ENCODE data around the gene SERF2. TPM values are rescaled to one million over a fixed set of nuclear protein-coding genes. Genes with fewer than 3 reads are reported as not detected.

The SERF2 gene
- 1,074 and 1,826 TPM in 2 replicates for total RNA-seq (2014; rRNA removed; shearing (Covaris generic))

DNA sequence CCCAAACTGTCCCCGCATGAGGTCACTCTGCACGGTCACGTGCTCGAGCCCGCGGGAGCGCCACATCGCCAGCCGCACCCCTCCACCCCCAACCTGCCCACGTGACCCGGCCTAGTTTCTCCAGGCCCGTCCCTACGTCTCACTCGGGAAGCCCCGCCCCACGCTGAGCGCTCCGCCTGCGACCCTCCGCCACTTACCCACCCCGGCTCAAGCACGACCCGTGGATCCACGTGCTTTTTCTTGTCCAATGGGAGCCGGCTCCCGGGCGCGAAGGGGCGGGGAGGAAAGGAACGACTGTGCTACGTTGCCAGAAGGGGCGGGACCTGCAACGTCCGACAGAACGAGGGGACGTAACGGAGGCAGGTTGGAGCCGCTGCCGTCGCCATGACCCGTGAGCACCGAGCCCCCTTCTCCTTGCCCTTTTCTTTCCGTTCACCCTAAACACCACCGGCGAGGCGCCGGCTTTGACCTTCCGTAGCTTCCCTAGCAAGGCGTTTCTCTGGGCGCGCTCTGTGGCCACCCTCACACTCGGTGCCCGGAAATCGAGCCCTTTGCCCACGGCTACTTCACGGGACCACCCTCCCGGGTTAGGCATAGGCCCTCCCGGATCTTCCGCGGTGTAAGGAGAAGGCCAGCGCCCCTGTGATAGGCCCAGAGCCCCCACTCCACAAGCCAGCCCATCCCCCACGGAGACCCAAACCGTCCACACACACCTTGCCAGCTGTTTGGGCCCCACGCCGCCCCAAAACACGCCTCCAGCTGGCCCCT lies at the start of gene SERF2:
SERF2 (plus strand) TSS at position 328 of the 768 bp plus-strand sequence; CDS start at position 385, 57 bp downstream.
- peak; percentile 98 for DNase-seq (ENCODE audit: low read depth)

- DNase-seq (ENCODE audit: low read depth) = peak; percentile 85
Observed at GRCh38 chr15:43746245-43746902, 45.7 kb upstream of the SERF2 start, which contains the start of gene PDIA3. PDIA3 (plus strand) TSS chr15:43746438; CDS start chr15:43746540, 102 bp downstream.

DNA sequence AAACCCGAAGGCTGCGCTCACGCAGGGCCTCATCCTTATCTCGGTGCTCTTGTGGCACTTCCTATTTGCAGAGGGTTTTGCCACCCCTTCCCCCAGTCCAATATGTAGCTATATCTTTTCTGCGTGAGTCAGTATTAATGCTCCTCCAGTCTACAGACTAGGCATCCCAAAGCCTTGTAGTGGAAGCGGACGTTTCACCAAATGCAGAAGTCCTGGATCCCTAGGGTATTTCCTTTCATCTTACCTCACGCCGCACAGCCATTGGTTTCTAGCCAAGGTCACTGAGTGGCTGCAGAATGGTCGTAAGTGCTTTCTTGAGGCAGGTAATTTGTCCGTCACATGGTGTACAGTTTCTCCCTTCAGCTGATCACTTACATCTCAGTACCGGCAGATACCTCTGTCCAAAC lies 45.2 kb upstream of the SERF2 start:
- DNase-seq (ENCODE audit: low read depth) = peak; percentile 48

DNA sequence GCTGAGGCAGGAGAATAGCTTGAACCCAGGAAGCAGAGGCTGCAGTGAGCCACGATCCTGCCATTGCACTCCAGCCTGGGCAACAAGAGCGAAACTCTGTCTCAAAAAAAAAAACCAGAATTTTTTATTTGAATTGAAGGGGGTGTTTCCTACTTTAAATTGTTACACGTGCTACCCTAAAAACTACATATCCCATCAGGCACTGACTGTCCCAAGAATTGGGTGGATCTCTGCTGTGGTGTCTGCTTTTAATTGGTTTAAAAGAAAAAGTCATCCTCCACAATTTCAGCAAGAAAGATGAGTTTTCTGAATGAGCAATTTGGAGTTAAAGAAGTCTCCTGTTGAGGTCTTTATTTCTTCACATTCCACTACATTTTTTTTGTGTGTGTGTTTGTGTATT lies 43.7 kb upstream of the SERF2 start:
- no peak for DNase-seq (ENCODE audit: low read depth)

GRCh38 chr15:43749690-43750345 lies 42.3 kb upstream of the SERF2 start:
- no peak for DNase-seq (ENCODE audit: low read depth)

DNA sequence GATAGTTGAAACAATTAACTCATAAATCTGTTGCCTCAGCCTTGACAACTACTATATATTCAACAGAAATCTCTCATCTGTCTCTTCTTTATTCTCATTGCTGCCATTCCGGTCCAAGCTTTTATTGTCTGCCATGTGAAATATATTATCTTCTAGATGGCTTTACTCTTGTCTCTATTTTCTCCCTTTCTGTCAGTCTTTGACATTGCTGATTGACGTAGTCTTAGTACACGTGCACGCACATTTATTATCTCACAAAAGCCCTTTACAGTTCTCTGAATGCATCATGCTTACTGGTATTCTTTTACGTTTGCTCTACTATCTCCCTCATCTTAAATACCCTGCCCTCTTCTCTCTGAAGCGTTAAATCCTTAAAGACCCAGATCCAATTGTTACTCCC lies 40.2 kb upstream of the SERF2 start:
- DNase-seq (ENCODE audit: low read depth) = no peak

DNA sequence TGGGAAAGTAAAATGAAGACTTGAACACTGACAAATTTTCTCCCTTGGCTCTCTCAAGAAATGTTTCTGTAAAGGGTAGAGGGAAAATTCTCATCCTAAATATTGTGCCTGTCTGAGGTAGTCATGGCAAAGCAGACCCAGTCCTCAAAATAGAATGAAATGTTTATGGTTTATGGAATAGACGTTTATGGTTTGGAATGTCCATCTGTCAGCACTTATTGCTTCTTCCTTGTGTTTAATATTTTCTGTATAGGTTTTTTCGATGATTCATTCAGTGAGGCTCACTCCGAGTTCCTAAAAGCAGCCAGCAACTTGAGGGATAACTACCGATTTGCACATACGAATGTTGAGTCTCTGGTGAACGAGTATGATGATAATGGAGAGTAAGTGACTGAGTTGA lies 29.3 kb upstream of the SERF2 start:
- DNase-seq (ENCODE audit: low read depth) = no peak

- no peak for DNase-seq (ENCODE audit: low read depth)
Observed at GRCh38 chr15:43763819-43764446, 28.2 kb upstream of the SERF2 start.

DNA sequence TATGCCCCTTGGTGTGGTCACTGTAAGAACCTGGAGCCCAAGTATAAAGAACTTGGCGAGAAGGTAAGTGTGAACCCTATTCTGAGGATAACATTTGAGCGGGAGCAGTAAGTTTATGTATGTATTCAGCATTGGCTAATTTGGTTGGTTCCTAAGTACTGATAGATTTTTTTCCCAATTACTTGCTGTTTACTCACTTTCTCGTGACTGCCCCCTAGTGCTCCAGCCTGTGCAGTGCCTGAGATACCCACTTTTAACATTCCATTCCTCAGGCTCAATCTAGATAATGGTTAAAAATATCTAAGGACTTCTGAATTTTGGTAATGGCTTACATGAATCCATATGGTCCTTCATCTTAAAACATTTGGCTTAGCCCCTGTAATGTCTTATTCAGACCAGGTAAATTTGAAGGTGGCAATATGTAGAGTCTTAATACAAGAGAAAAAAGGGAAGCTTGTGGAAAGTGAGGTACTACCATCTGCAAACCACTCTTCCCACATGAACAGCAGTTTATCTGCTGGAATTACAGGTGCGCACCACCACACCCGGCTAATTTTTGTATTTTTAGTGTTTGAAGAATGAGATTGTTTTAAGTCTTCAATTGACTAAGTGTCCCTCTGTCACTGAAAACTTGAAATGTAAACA lies 22.4 kb upstream of the SERF2 start:
- DNase-seq (ENCODE audit: low read depth) = peak; percentile 53

- DNase-seq (ENCODE audit: low read depth) = no peak
Observed at GRCh38 chr15:43771816-43772215, 20.3 kb upstream of the SERF2 start.

GRCh38 chr15:43772624-43773023 lies 19.5 kb upstream of the SERF2 start:
- DNase-seq (ENCODE audit: low read depth) = no peak

DNA sequence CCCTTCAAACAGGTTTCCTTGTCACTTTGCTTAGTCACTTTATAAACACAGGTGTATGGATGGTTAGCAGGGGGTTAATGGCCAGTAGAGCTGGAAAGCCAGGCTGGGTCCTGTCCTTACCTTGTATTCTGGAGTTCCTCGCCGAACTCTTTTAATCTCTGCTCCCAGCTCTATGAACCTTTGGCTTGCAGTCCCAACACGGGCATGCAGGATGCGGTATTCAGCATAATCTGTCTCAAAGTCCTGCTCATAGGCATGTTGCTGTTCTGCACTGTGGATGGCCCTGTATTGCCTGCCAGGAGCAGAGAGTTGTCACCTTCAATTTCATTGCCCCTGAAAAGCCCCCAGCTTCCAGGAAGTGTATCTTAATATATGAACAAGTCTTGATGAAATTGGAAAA lies 18.1 kb upstream of the SERF2 start:
- no peak for DNase-seq (ENCODE audit: low read depth)

DNA sequence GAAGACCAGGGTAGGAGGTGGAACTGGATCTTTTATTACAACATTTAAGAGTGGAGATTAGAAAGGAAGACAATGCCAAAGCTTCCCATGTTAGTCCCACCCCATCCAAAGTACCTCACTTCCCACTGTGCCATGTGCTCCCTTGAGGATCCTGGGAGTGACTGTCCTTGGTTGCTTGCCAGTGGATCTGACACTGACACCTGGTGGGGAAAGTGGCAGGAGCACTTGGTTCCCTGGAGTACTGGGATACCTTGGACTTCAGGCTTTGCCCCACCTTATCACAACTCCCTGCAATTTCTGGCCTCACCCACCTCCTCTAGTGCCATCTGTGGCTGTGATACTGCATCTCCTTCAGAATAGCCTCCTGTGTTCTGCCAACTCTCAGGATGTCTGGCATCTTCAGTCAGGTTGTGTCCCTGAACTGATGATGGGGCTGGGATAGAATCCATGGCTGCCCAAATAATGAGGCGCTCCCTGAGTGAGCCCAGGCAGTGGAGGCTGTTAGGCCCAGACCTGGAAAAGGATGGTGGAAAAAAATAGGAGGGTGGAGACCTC lies 16.6 kb upstream of the SERF2 start:
- DNase-seq (ENCODE audit: low read depth) = peak; percentile 75

DNA sequence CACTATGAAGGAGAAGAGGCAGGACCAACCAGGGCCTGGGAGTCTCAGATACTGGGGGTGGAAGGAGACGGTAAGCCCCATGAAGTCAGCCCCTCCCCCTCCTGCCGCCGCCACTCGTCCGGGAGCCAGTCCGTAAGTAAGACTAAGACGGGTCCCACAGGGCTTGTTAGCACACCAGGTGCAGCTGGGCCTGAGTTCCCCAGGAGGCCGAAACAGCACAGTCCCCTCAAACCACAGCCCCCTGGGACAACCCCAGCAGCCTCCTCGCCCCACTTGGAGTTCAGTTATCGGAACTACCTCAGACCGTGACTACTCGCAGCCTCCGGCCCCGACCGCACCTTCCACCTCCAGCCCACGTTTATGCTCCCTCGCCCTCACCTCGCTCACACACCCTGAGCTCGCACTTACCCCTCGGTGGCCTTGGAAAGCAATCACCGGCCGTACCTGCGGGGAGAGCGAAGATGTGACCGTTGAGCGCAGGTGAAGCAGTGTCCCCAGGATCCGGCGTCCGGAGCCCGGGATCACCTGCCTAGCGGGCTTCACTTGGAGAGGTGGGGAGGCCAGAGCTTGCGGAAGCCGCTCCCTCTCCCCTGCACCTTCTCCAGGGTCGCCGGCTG lies 15.9 kb upstream of the SERF2 start:
- no peak for DNase-seq (ENCODE audit: low read depth)

DNA sequence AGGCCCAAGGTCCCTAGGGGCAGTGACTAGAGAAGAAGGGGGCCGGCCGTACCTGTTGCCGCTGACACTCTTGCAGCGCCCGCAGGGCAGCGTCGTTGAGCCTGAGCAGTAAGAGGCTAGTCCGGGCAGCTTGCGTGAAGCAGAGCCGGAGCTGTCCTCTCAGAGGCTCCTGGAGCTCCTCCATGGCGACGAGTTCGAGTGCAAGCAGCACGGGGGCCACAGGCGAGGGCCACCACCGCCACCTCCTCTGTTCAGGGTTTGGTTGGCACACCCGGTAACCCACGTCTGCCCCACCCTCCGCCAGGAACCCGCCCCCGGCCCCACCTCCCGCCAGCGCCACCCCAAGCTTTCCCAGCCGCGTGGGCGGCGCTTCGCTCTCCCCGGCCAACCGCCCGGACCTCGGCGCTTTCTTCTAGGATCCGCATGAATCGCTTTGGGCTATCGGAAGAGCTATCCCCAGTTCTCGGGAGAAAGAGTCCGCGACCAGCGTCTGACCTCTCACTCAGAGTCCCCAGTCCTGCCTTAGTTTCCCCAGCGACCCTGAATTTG lies 15.3 kb upstream of the SERF2 start, which contains the start of gene ELL3:
ELL3 (minus strand) TSS at position 249 of the 549 bp plus-strand sequence; CDS start at position 184, 65 bp downstream.
- peak; percentile 76 for DNase-seq (ENCODE audit: low read depth)

- peak; percentile 73 for DNase-seq (ENCODE audit: low read depth)
Observed at GRCh38 chr15:43777267-43777914, 14.7 kb upstream of the SERF2 start.

DNA sequence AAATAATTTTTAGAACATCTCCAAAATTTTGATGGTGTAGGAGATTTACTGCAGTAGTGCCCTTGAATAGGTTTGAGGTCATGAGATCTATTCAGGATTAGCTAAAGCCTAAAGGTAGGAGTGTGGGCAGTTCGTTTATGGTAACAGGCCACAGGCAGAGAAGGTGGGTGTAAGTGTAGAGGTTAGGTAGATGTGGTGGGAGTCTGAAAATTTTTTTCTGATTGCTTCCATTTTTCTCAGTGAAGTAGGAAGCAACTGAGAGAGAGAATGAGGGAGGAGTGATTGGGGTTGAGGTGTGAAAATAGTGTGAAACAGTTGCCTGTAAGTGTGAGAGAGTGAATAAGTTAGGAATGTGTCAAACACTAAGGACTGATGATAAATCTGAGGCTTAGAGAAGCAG lies 13.1 kb upstream of the SERF2 start:
- DNase-seq (ENCODE audit: low read depth) = no peak

DNA sequence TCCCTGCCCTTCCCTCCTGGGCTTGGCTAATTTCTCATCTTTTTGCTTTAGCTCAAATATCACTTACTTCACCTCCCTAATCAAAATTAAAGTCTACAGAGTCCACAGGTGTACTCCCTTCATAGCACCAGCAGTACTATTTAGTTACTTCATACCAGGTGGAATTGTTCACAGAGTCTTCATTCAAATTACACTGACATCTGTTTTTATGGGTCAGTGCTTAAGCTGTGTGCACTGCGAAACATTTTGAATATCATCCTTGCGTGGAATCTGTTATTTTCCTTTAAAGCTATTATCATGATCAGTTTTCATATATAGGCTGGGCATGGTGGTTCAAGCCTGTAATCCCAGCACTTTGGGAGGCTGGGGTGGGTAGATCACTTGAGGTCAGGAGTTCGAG lies 2.7 kb upstream of the SERF2 start:
- no peak for DNase-seq (ENCODE audit: low read depth)

DNA sequence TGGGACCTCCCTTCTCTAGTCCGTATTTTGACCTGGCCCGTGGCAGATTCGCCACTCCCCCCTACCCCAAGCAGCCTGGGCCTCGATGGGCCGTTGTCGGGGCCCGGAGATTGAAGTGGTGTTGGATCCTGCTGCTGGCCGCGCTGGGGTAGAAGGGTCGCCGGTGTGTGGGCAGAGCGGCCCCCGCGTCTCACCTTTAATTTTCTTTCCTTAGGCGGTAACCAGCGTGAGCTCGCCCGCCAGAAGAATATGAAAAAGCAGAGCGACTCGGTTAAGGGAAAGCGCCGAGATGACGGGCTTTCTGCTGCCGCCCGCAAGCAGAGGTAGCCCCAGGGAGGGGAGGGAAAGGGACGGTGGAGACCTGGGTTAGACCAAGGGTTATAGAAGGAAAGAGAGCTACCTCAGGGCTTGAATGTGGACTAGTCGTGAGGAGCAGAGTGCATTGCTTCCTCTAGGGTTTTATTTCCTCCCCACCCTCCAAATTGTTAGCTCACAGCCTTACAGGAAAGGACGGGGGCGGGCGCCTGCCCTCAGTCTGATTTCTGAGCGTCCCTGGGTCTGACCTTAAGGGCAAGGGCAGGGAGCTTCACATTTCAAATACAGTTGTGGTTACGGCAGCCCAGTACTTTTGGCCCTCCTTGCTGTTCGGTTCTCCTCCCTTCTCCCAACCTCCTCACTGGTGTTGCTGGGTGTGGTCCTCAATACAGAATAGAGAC lies 799 bp downstream of the SERF2 start:
- no peak for DNase-seq (ENCODE audit: low read depth)
